Measurements from ENCODE around the gene FRMD3. TPM values are rescaled to one million over a fixed set of nuclear protein-coding genes. Genes with fewer than 3 reads are reported as not detected.
A peak's percentile ranks its signal among the peaks of the same experiment; 100 is the strongest.

The FRMD3 gene
- total and polyA plus RNA-seq, 8 donors = 1.3 to 18.0 (median 4.1) TPM

DNA sequence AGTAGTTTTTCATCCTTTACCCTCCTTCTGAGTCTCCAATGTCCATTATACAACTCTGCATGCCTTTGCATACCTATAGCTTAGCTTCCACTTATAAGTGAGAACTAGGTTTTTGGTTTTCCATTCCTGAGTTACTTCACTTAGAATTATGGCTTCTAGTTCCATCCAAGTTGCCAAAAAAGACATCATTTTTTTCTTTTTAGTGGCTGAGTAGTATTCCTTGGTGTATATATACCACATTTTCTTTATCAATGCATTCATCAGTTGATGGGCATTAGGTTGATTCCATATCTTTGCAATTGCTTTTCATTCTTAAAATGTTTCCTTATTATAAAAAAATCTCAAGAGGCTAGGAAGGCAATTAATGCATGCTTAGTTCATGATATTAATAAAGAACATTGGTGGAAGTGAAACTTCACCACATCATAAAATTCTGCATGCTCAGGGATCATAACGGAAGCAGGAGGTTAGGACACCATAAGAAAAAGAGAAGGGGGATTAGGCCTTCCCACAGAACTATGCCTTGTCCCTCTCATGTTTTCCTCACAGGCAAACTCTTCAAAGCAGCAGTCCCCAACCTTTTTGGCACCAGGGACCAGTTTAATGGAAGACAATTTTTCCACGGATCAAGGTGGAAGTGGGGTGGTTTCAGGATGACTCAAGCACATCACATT lies 105.2 kb downstream of the FRMD3 start:
- H3K4me3 ChIP-seq = no peak overlapping the region
- H3K4me1 ChIP-seq = peaks cover 10 to 40% (median 31%) of the 10 kb centered on the region in 4 donors
- H3K27ac ChIP-seq = peak overlapping the region in 2 of 5 donors; percentile 77 to 81
- WGBS, 5 donors = 84 to 94% (median 87%) methylated on average over 2 of the region's 2 CpGs
- intact Hi-C loops (cut with DNase I; ENCODE audit: low total_unique reads) = no loop called here
- DNase-seq = no peak
- H3K36me3 ChIP-seq = no peaks in the 10 kb centered on the region
- no peak for TF ChIP-seq POLR2AphosphoS5 (IDR thresholded peaks at IDR 0.05)
- TF ChIP-seq EP300 (IDR thresholded peaks at IDR 0.05) = no peak
- no peak for TF ChIP-seq POLR2A (IDR thresholded peaks at IDR 0.05)
- TF ChIP-seq, protein P1, sequence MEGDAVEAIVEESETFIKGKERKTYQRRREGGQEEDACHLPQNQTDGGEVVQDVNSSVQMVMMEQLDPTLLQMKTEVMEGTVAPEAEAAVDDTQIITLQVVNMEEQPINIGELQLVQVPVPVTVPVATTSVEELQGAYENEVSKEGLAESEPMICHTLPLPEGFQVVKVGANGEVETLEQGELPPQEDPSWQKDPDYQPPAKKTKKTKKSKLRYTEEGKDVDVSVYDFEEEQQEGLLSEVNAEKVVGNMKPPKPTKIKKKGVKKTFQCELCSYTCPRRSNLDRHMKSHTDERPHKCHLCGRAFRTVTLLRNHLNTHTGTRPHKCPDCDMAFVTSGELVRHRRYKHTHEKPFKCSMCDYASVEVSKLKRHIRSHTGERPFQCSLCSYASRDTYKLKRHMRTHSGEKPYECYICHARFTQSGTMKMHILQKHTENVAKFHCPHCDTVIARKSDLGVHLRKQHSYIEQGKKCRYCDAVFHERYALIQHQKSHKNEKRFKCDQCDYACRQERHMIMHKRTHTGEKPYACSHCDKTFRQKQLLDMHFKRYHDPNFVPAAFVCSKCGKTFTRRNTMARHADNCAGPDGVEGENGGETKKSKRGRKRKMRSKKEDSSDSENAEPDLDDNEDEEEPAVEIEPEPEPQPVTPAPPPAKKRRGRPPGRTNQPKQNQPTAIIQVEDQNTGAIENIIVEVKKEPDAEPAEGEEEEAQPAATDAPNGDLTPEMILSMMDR (IDR thresholded peaks at IDR 0.05) = no peak
- H3K9me3 ChIP-seq = no peaks in the 10 kb centered on the region
- no peaks in the 10 kb centered on the region for H3K27me3 ChIP-seq

DNA sequence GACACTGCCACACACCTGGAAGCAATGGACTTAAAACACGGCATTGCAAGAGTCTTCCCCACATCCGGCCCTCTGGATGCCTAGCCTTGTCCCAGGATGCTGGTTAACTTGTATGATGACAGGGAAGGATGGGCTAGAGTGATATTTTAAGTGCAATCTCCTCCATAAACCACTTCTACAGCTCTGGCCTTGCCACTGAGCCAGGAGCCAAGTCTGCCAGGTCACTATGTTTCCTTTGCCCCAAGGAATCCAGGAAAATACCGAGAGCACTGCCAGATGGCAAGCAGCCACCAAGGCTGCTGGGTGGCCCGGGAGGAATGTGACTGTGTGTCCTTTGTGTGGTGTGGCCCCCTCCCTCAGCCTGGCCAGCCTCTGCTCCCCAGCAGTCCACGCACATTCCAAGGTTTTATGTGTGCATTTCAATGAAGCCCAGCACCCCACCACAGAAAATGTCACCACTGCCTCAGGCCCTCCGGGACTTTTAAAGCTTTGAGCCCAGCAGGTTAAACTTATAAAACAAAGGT lies 106.0 kb downstream of the FRMD3 start:
- 16 to 34% (median 22%) methylated on average over 6 of the region's 6 CpGs for WGBS, 5 donors
- no peaks in the 10 kb centered on the region for H3K27me3 ChIP-seq
- peak overlapping the region; percentile 74 to 88 (median 77) for H3K27ac ChIP-seq
- TF ChIP-seq POLR2AphosphoS5 (IDR thresholded peaks at IDR 0.05) (peak; percentile 41 to 79 (median 49)), EP300 (IDR thresholded peaks at IDR 0.05) (no peak)
- H3K9me3 ChIP-seq = no peaks in the 10 kb centered on the region
- DNase-seq = peak; percentile 44 to 97
- H3K4me3 ChIP-seq = no peak overlapping the region
- H3K36me3 ChIP-seq = no peaks in the 10 kb centered on the region
- peaks cover 10 to 41% (median 32%) of the 10 kb centered on the region in 4 donors for H3K4me1 ChIP-seq
- intact Hi-C loops (cut with DNase I; ENCODE audit: low total_unique reads) = no loop called here

DNA sequence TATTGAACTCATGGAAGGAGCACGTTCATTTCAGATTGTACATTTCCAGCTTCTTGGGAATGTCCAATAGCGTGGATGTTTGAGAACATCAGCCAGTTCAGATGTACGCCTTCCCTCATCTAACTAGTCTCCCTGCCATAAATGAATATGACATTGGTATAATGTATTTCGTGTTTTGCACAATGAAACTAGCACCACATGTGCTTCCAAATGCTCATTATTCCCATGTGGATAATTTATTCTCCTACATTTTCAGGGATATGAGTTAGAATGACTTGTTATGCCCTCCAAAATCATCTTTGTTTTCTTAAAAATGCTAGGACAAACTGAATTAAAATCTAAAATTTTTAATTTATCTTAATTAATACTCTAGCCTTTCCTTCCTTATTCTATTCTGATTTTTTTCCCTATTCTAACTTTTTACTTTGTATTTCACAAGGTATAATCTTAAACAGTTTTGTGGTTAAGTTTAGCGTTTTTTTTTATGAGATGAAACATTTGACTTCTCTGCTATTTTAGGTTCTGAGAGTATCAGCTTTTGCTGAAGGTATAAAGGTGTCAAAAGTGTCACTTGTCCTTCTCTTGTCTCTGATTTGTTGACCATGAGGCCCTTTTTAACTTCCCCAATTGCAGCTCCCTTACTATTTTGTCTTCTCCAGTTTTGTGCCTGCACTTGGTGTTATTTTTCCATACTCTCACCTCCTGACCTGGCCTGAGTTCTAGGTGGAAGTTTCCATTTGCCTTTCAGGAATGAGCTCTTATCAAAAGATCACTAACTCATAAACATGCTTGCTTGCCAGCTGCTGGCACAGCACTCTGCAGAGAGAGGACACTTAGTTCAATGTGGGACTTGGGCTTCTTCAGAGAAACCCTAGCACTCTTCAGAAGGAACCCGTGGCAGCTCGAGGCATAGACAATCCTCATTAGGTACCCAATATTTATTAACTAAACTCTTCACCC lies 106.8 kb downstream of the FRMD3 start:
- Histone ChIP-seq H3K4me3 (no peak overlapping the region), H3K9me3 (no peaks in the 10 kb centered on the region), H3K4me1 (peaks cover 11 to 49% (median 39%) of the 10 kb centered on the region in 4 donors), H3K27ac (peak overlapping the region; percentile 74 to 88 (median 77)), H3K27me3 (no peaks in the 10 kb centered on the region), H3K36me3 (no peaks in the 10 kb centered on the region)
- peak in 1 of 2 donors; percentile 94 for DNase-seq
- WGBS, 5 donors = 59 to 71% (median 62%) methylated on average over 7 of the region's 7 CpGs
- intact Hi-C loops (cut with DNase I; ENCODE audit: low total_unique reads) = no loop called here
- TF ChIP-seq, protein P1 (IDR thresholded peaks at IDR 0.05) = no peak
- TF ChIP-seq POLR2AphosphoS5 (IDR thresholded peaks at IDR 0.05) = peak; percentile 10 to 59 (median 52)
- no peak for TF ChIP-seq POLR2A (IDR thresholded peaks at IDR 0.05)
- no peak for TF ChIP-seq EP300 (IDR thresholded peaks at IDR 0.05)

DNA sequence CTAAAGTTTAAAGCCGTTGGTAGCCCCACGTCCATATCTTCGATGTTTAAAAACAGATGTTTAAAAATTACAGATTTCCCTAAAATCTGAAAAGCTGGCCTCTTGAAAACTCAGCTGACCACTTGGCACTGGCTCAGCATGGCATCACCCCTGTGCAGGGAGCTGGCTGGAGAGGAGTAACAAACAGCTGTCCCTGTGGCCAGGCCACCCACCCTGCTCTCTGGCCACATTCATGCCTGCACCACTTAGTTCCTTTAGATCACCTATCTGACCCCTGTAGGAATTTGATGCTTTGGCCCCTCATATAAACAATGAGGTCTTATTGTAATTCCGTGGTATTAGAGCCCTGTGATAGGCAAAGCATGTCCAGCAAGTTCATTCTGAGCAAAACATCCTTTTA lies 107.5 kb downstream of the FRMD3 start:
- TF ChIP-seq POLR2A (IDR thresholded peaks at IDR 0.05) = no peak
- TF ChIP-seq EP300 (IDR thresholded peaks at IDR 0.05) = no peak
- TF ChIP-seq POLR2AphosphoS5 (IDR thresholded peaks at IDR 0.05) = no peak
- 72 to 79% (median 75%) methylated on average over 4 of the region's 4 CpGs for WGBS, 5 donors

DNA sequence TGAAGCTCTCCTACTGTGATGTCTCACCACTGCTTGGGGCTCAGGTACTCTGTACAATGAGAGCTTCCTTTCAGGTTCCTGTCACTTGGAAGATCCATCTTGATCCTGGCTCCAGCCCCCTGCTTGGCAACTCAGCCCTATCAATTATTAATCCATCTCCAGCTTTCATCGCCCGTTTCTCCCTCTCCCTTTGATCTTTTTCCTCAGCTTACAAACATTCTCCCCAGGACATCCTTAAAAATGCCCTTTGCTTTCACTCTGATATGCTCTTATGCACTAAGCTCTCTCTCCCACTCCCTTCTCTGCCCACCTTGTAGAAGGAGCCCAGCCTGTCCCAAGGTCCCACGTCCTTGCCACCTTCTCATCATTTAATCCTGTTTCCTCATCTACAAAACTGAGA lies 109.0 kb downstream of the FRMD3 start:
- 36 to 65% (median 49%) methylated on average over 3 of the region's 3 CpGs for WGBS, 5 donors
- intact Hi-C loops (cut with DNase I; ENCODE audit: low total_unique reads) = no loop called here
- H3K36me3 ChIP-seq = no peaks in the 10 kb centered on the region

More for the DNA sequence above, 107.5 kb downstream of the FRMD3 start:
- Histone ChIP-seq H3K27ac (peak overlapping the region in 3 of 5 donors; percentile 75 to 81 (median 77)), H3K4me3 (no peak overlapping the region), H3K36me3 (no peaks in the 10 kb centered on the region), H3K4me1 (peaks cover 14 to 52% (median 42%) of the 10 kb centered on the region in 4 donors), H3K27me3 (no peaks in the 10 kb centered on the region), H3K9me3 (no peaks in the 10 kb centered on the region)
- no peak for DNase-seq
- intact Hi-C loops (cut with DNase I; ENCODE audit: low total_unique reads) = no loop called here

More for the DNA sequence above, 109.0 kb downstream of the FRMD3 start:
- H3K4me3 ChIP-seq = no peak overlapping the region
- H3K27me3 ChIP-seq = no peaks in the 10 kb centered on the region
- peaks cover 13 to 60% (median 42%) of the 10 kb centered on the region in 4 donors for H3K4me1 ChIP-seq
- DNase-seq = no peak
- H3K27ac ChIP-seq = no peak overlapping the region
- TF ChIP-seq EP300 (IDR thresholded peaks at IDR 0.05) = no peak
- TF ChIP-seq, protein P1 (IDR thresholded peaks at IDR 0.05) = no peak
- TF ChIP-seq POLR2AphosphoS5 (IDR thresholded peaks at IDR 0.05) = no peak
- TF ChIP-seq POLR2A (IDR thresholded peaks at IDR 0.05) = no peak
- no peaks in the 10 kb centered on the region for H3K9me3 ChIP-seq
